Stimulated activated CD4-positive, alpha-beta T cell treated with anti-CD3 and anti-CD28 coated beads, Interleukin-15, amount 100 ng/mL, for 48 hours (primary cell): ENCODE data around the gene RARB.

Experiments used
- DNase-seq, 2 donors: peaks; one replicate each; pipeline ENCODE4 v3.0.0-alpha.2; 2020; ENCODE audit warnings: low read depth in 2 of 2

RARB gene

GRCh38 chr3:25604107-25604805 is 176.2 kb downstream of the RARB start:
- no peak for DNase-seq

DNA sequence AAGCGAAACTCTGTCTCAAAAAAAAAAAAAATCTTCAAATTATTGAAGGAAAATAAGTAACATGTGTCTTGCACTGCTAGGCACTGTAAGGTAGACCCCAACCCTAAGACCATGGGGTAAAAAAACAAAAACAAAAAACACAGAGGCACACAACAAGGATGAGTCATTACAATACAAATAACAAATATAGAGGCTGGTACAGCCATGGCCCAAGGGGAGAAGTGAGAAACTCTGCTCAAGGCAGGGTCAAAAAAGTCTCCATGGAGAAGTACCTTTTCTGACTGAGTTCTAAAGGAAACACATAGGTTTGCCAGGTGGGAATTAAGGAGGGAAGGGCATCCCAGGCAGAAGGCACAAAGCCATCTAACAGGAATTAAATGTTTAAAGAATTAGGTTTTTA is 182.1 kb downstream of the RARB start:
- no peak for DNase-seq

GRCh38 chr3:25610779-25611178 is 182.7 kb downstream of the RARB start:
- DNase-seq = no peak

DNA sequence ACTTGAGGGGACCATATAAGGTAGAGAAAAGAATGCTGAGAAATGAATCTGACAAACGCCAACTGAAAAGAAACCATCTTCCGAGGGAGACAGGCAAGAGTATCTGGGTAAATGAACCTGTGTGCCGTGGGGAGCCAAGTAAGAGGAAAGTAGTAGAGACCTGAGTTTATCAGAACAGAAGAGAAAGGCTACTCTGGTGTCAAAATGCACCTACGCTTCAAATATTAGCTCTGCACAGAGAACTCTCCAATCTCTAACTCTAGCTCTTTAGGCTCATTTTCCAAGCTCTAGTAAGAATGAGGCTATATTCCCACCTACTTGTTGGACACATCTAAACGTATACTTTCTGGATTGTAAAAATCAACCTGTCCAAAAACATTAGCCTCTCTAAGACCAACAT is 183.1 kb downstream of the RARB start:
- no peak for DNase-seq

GRCh38 chr3:25618028-25618427 is 190.0 kb downstream of the RARB start:
- DNase-seq = no peak

- DNase-seq = no peak
These were observed 191.3 kb downstream of the RARB start for GRCh38 chr3:25619382-25619781.

- DNase-seq = no peak
These were observed 192.4 kb downstream of the RARB start for GRCh38 chr3:25620493-25620892.

DNA sequence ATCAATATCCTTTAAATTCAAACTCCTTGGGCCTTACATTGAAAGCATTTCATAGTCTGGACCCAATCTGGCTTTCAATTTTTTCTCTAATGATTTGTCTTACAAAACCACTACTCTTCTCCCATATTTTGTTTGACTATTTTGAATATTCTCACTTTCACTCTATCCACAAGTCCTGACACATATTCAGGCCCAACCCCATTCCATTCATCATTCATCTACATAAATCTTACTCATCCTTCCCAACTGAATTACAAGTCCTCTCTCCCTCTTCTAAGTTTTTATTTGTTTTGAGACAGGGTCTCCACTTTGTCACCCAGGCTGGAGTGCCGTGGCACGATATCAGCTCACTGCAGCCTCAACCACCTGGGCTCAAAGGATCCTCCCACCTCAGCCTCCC is 193.0 kb downstream of the RARB start:
- no peak for DNase-seq

DNA sequence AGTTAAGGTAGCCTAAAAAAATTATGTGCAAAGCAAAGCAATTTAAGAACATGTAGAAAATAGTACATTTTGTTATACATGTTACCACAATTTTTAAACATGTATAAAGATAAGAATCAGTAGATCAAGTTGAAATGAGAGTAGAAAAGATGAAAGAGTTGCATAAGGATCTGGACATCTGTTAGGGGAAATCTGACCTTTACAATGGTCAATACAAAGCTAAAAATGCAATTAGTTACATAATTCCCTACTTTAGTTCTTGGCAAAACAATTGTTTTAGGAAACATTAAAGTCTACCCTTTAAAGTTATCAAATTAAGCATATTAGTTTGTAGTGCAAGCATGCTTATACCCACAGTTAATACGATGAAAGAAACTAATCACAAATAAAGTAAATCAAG is 203.9 kb downstream of the RARB start:
- no peak for DNase-seq

GRCh38 chr3:25633919-25634318 is 205.9 kb downstream of the RARB start:
- DNase-seq = no peak

DNA sequence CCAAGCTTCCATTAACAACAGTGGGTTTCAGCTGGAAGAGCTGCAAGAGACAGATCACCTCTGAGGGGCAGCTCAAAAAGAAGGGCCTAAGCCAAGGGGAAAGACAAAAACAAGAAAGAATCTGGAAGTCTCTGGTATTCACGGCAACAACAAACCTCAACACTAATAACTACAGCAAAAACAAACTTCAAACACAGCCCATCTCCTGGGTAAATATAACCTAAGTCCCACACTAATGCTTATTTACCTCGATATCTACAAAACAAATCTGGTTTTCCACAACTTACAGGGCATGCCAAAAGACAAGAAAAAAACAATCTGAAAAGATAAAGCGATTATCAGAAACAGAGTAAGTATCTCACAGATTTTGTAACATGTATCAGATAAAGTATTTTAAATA is 207.0 kb downstream of the RARB start:
- DNase-seq = no peak
